ENCODE measurements around the gene PML. TPM values are rescaled to one million over a fixed set of nuclear protein-coding genes. Genes with fewer than 3 reads are reported as not detected.

PML gene
- total RNA-seq, 3 donors from 2014 or later = 27.6 to 52.2 (median 35.6) TPM

- H3K4me1 ChIP-seq (ENCODE audit: low read depth) = peaks cover 11% of the 10 kb centered on the region
- intact Hi-C loops (cut with DNase I, micrococcal nuclease) = loop anchor here in 1 of 2 donors (10.0 kb wide), 1 partner anchor 47 kb away; no protein-coding TSS in a partner anchor
- no peaks in the 10 kb centered on the region for H3K36me3 ChIP-seq (ENCODE audit: low read depth)
- DNase-seq (no peak), ATAC-seq (peak; percentile 19)
- no peaks in the 10 kb centered on the region for H3K9me3 ChIP-seq
- no peak overlapping the region for H3K4me3 ChIP-seq
- TF ChIP-seq CTCF (IDR thresholded peaks at IDR 0.05) = no peak
Observed at GRCh38 chr15:73987681-73988444, 6.7 kb upstream of the PML start.

GRCh38 chr15:73988445-73988969, 6.0 kb upstream of the PML start:
- H3K4me3 ChIP-seq = no peak overlapping the region
- ATAC-seq (no peak), DNase-seq (no peak)
- no peaks in the 10 kb centered on the region for H3K9me3 ChIP-seq
- H3K4me1 ChIP-seq (ENCODE audit: low read depth) = peaks cover 13% of the 10 kb centered on the region
- no peak for TF ChIP-seq CTCF (IDR thresholded peaks at IDR 0.05)
- intact Hi-C loops (cut with DNase I, micrococcal nuclease) = loop anchor here in 1 of 2 donors (10.0 kb wide), 1 partner anchor 46 kb away; no protein-coding TSS in a partner anchor
- H3K36me3 ChIP-seq (ENCODE audit: low read depth) = no peaks in the 10 kb centered on the region

- Histone ChIP-seq H3K4me1 (ENCODE audit: low read depth) (peaks cover 19% of the 10 kb centered on the region), H3K36me3 (ENCODE audit: low read depth) (no peaks in the 10 kb centered on the region), H3K4me3 (no peak overlapping the region), H3K9me3 (no peaks in the 10 kb centered on the region)
- TF ChIP-seq CTCF (IDR thresholded peaks at IDR 0.05) = no peak
- DNase-seq = no peak
- ATAC-seq = peak; percentile 14
- intact Hi-C loops (cut with DNase I, micrococcal nuclease) = loop anchor here in 1 of 2 donors (10.0 kb wide), 1 partner anchor 46 kb away; no protein-coding TSS in a partner anchor
Observed at GRCh38 chr15:73989001-73989798, 5.3 kb upstream of the PML start.

GRCh38 chr15:73990250-73991005, 4.1 kb upstream of the PML start:
- Histone ChIP-seq H3K9me3 (no peaks in the 10 kb centered on the region), H3K36me3 (ENCODE audit: low read depth) (no peaks in the 10 kb centered on the region), H3K4me3 (no peak overlapping the region), H3K4me1 (ENCODE audit: low read depth) (peaks cover 19% of the 10 kb centered on the region)
- no peak for ATAC-seq
- no peak for TF ChIP-seq CTCF (IDR thresholded peaks at IDR 0.05)
- intact Hi-C loops (cut with DNase I, micrococcal nuclease) = no loop called here
- no peak for DNase-seq

GRCh38 chr15:73991260-73991659, 3.3 kb upstream of the PML start:
- no peak for TF ChIP-seq CTCF (IDR thresholded peaks at IDR 0.05)
- peak overlapping the region; percentile 46 for H3K4me3 ChIP-seq
- H3K9me3 ChIP-seq = no peaks in the 10 kb centered on the region
- DNase-seq (peak; percentile 53 to 75 (median 59)), ATAC-seq (no peak)
- peaks cover 28% of the 10 kb centered on the region for H3K4me1 ChIP-seq (ENCODE audit: low read depth)
- H3K36me3 ChIP-seq (ENCODE audit: low read depth) = no peaks in the 10 kb centered on the region
- intact Hi-C loops (cut with DNase I, micrococcal nuclease) = no loop called here

Data from mucosa of descending colon (tissue), 3 donors.